Activated CD4-positive, alpha-beta T cell treated with anti-CD3 and anti-CD28 coated beads, Interleukin-2, amount 50 U/mL, for 16 hours (primary cell): ENCODE measurements around the gene IGSF21.

Source experiments
- DNase-seq: peaks from one replicate; pipeline ENCODE4 v3.0.0-alpha.2; 2020

The IGSF21 gene

GRCh38 chr1:18266391-18266790 is 158.8 kb downstream of the IGSF21 start:
- no peak for DNase-seq

GRCh38 chr1:18271336-18271735 is 163.7 kb downstream of the IGSF21 start:
- no peak for DNase-seq

DNA sequence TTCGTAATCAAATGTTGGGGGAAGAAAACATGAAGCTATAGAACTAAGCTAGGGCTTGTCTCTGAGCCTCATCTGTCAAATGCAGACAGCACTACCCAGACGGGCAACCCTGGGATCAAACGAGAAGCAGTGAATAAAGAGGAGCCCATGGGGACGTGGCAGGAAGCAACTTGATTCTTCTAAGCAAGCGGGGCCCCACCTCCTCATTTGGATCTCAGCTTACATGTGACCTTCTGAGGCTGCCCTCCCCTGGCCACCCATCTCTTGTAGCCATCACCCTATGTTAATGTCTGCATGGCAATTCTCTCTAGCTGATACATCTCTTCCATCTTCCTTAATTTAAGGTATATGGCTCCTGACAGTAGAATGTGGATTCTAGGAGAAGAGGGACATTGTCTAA is 171.3 kb downstream of the IGSF21 start:
- DNase-seq, result no peak

GRCh38 chr1:18279351-18280074 is 171.9 kb downstream of the IGSF21 start:
- no peak for DNase-seq

DNA sequence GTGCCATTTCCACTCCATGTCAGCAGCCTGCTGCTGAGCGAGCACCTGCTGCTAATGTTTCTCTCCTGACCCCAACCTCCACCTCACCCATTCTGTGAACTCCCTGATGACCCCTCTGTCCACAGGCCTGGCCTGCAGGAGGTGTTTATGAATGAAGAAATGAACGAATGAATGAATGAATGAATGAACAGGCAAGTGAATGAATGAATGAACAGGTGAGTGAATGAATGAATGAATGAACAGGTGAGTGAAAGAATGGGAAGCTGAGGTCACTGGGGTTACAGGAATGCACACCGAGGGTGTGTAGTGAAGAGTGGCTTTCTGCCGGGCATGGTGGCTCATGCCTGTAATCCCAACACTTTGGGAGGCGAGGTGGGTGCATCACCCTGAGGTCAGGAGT is 173.4 kb downstream of the IGSF21 start:
- no peak for DNase-seq

DNA sequence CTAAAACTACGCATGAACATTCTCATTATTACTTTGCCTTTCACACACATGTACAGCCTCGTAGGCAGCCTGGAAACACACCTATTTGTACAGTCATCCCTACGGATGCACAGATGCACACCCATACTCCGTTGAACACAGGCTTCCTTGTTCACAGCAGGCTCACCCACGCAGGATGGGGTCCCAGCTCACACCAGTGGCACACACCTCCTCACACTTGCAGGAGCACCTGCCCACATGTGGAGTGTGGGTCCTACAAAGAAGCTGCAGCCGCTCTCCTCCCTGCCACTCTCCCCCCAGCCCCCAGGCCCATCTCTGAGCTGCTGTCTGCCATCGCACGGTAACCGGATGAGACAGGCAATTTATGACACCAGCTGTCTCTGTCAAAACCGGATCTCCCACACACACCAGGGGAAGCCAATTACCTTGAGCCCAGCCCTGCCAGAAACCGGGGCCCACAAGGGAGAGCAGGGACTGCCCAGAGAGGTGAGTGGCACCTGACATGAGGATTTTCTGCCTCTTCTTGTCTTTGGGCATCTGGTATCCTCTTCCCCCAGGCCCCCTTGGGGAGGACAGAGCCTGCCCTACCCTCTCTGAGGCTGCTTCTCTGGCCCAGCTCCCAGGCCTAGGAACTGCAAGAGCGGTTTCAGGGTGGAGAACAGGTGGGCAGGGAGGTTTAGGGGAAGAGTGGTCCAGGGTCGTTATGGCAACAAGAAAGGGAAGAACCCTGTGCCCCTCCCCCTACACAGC is 175.4 kb downstream of the IGSF21 start:
- DNase-seq, result no peak

GRCh38 chr1:18283601-18284385 is 176.2 kb downstream of the IGSF21 start:
- DNase-seq, result no peak

GRCh38 chr1:18284805-18285537 is 177.4 kb downstream of the IGSF21 start:
- DNase-seq, result no peak

GRCh38 chr1:18285538-18285924 is 177.9 kb downstream of the IGSF21 start:
- DNase-seq, result no peak

DNA sequence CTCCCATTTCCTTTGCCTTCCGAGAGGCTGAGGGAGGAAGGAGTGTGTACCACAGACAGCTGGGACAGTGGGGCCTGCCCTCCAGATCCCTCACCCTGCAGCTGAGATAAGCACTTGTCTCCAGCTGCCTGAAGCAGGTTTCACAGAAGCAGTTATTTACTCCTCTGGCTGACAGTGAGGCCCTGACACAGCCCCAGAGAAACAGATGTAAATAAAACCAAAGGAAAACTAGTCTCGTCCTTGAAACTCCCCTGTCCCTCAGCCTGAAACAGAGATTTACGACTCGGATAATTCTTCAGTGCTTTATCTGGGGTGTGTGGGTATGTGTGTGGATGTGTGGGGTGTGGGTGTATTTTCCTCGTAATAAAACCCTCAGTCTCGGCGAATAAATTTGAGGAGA is 181.1 kb downstream of the IGSF21 start:
- DNase-seq, result no peak

GRCh38 chr1:18289597-18289996 is 182.0 kb downstream of the IGSF21 start:
- DNase-seq, result no peak

- no peak for DNase-seq
Observed at GRCh38 chr1:18290740-18291412, 183.3 kb downstream of the IGSF21 start.

- no peak for DNase-seq
Observed at GRCh38 chr1:18292531-18292930, 184.9 kb downstream of the IGSF21 start.

- no peak for DNase-seq
Observed at GRCh38 chr1:18293291-18293690, 185.7 kb downstream of the IGSF21 start.

DNA sequence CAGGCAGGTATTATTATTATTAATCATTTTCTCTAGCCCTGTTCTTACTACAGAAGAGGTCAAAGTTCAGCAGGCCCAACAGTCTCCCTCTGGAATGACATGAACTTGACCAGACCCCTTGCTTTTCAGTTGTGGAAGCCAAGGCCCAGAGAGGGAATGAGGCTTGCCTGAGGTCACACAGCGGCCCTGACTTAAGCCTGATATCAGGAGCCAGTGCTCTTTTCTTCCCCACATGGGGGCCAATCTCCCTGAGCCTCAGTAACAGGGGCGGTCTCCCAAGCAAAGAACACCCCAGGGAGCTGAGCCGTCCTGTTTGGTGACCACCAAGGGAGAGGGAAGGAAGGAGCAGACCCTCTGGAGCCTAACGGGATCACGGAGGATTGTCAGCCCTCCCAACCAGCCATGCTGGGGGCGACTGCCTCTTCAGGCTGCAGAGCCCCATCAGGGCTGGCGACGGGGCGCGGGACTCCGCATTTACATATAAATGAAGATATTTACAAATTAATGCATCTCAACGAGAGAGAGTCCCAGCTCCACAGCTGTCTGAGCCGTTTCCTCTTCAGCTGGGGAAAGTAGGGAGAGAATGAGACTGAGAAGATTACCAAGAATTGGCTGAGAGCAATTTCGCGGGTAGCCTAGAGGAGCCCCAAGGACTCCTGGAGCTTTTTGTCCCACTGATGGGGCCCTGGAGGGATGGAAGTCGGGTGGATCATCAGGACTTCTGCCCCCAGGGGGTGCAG is 187.0 kb downstream of the IGSF21 start:
- DNase-seq, result no peak

DNA sequence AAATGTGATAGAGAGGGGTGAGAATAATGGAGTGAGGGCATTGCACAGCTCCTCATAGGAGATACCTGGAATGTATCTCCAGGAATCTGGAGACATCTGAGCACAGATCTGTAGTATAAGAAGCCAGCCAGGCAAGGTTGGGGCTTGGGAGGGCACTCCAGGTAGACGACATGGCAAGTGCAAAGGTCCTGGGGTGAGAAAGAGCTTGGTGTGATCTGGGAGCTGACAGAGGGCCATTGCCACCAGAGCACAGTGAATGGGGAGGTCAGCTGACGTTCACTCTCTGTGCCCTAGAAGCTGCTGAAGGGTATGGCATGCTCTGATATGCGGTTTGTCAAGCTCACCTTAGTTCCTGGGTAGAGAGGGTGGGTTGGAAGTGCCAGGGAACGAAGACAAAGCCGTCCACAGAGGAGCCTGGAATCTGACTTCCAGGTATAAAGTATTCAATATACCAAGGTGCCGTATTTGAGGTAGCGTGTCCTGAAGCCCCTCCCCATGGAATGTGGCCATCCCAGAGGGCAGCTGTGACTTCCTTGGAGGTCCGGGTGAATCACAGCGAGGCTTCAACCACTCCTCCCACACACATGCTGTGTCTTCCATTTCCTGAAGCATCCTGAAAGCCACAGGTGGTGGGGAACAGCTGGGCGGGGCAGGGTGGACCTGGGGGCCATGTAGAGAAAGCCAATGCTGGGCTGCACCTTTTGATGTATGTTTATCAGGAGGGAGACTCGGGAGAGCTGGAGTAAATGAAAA is 190.5 kb downstream of the IGSF21 start:
- no peak for DNase-seq

GRCh38 chr1:18299441-18300338 is 192.1 kb downstream of the IGSF21 start:
- DNase-seq, result peak; percentile 21

DNA sequence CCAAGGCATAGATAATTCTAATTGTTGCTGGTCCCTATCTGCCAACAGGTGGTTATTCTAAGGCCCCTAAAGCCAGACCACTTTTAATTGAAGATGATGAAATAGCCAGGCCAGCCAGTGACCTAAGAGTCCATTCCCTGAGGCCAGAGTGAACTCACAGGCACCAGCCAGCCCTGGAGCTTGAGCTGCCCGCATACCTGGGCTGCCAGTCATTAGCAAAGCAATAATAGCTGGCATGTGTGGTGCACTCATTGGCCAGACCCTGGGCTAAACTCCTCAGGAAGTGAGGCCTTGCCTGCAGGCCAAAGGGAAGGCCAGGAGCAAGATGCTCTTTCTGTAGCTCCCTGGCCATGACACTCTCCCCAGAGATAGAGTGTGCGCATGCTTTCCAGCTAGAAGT is 192.8 kb downstream of the IGSF21 start:
- DNase-seq, result no peak

DNA sequence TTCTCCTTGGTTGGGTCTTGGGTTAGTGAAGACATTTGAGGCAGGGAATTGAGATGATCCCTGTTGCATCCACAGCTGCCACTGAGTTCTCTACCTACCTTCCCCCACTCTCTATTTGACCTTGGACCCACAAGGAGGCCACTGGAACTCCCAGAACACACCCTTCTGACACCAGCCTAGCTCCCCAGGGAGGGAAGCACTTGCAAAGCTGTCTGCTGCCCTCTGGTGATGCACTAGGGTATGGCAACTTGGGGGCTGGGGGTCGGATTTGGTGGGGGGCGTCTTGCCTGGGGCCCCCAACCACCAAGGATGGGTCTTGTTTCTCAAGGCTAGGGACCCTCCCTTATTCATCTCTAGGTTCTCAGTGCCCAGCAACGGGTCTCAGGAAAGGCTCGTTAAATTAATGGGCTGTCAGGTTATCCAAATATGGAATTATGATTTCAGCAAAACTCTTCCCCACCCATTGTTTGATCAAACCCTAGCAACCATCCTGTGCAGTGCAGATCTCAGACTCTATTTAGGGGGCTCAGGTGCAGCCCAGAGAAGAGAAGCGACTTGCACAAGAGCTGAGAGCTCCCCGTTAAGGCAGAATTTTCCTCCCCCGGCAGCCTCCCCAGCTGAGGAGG is 195.3 kb downstream of the IGSF21 start:
- peak; percentile 6 for DNase-seq
